Activated T-cell treated with anti-CD3 and anti-CD28 coated beads, Interleukin-2, amount 50 U/mL, for 72 hours (primary cell): ENCODE results near the gene PIF1. TPM values are rescaled to one million over a fixed set of nuclear protein-coding genes. Genes with fewer than 3 reads are reported as not detected.

Experiments
- ATAC-seq, 2 donors: fragments of 150-1000 bp; cut with Tn5 transposase; replicated peaks in 1 of 2; 2 replicates each; pipeline ENCODE4 v1.10.0; 2021; ENCODE audit warnings: moderate library complexity in 2 of 2, mild to moderate bottlenecking in 1 of 2
- DNase-seq, 2 donors: peaks; one replicate each; pipeline ENCODE4 v3.0.0; 2021 to 2022; ENCODE audit warnings: mixed read lengths in 1 of 2
- H3K27ac Mint-ChIP-seq: one replicate; pipeline ENCODE4 v1.8.0; 2022; ENCODE audit warnings: mild to moderate bottlenecking, moderate library complexity, mixed read lengths
- H3K27me3 Mint-ChIP-seq: one replicate; pipeline ENCODE4 v1.8.0; 2022; ENCODE audit warnings: low read depth, mixed read lengths
- H3K36me3 Mint-ChIP-seq, 2 donors: one replicate each; pipeline ENCODE4 v1.8.0; 2022; ENCODE audit warnings: mixed read lengths in 2 of 2, mild to moderate bottlenecking in 1 of 2; ENCODE audit not compliant: insufficient read depth in 2 of 2
- H3K4me1 Mint-ChIP-seq: one replicate; pipeline ENCODE4 v1.8.0; 2022; ENCODE audit warnings: low read depth, mixed read lengths
- H3K4me3 Mint-ChIP-seq, 2 donors: one replicate each; pipeline ENCODE4 v1.8.0; 2022; ENCODE audit warnings: mild to moderate bottlenecking in 2 of 2, mixed read lengths in 2 of 2, moderate library complexity in 2 of 2
- H3K9me3 Mint-ChIP-seq, 2 donors: one replicate each; pipeline ENCODE4 v1.8.0; 2022; ENCODE audit warnings: mixed read lengths in 2 of 2
- total RNA-seq, 2 donors: library from RNA; stranded (reverse); gene quantifications; one replicate each; pipeline ENCODE4 v1.2.3, GENCODE V29; 2022

Gene PIF1
- total RNA-seq: 10 to 100 TPM; 33.3 to 39.7 TPM

- Mint-ChIP-seq H3K4me3 (peak within 1 kb of the TSS; percentile 90 to 93), H3K27me3 (no peaks in the 10 kb centered on the region), H3K4me1 (peaks cover 40% of the 10 kb centered on the region), H3K9me3 (no peaks in the 10 kb centered on the region), H3K27ac (peak within 1 kb of the TSS; percentile 86), H3K36me3 (peaks cover 7 to 11% of the 10 kb centered on the region in 2 donors)
- ATAC-seq (peak; percentile 94 to 95), DNase-seq (peak; percentile 89 to 95)
These were observed at the start of gene PIF1 for GRCh38 chr15:64825431-64826294. PIF1 (minus strand) TSS chr15:64825647; CDS start chr15:64824335, 1,312 bp downstream.

GRCh38 chr15:64870353-64870752 is 44.9 kb upstream of the PIF1 start:
- no peaks in the 10 kb centered on the region for H3K27me3 Mint-ChIP-seq
- H3K9me3 Mint-ChIP-seq: no peaks in the 10 kb centered on the region
- DNase-seq (no peak), ATAC-seq (no peak)
- no peak overlapping the region for H3K27ac Mint-ChIP-seq
- H3K36me3 Mint-ChIP-seq: peaks cover 0 to 1% of the 10 kb centered on the region in 2 donors
- H3K4me1 Mint-ChIP-seq: peaks cover 20% of the 10 kb centered on the region
- no peak overlapping the region for H3K4me3 Mint-ChIP-seq

DNA sequence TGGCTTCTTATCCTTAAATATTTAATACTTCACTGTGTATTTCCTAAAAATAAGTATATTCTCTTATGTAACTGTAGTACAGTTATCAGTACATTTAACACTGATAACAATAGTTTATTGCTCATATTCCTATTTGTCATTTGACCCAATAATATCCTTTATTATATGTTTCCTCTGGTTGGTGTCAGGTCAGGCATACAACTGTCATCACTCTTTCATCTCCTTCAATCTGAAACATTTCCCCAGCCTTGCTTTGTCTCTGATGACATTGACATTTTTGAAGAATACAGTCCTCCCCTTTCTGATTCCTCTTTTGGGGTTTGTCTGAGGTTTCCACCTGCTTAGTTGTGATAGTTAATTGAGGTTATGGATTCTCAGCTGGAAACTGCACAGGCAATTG is 44.1 kb upstream of the PIF1 start:
- H3K27me3 Mint-ChIP-seq: no peaks in the 10 kb centered on the region
- DNase-seq: no peak
- peaks cover 21% of the 10 kb centered on the region for H3K4me1 Mint-ChIP-seq
- H3K9me3 Mint-ChIP-seq: no peaks in the 10 kb centered on the region
- no peak for ATAC-seq
- no peak overlapping the region for H3K4me3 Mint-ChIP-seq
- no peak overlapping the region for H3K27ac Mint-ChIP-seq
- peaks cover 0 to 1% of the 10 kb centered on the region in 2 donors for H3K36me3 Mint-ChIP-seq

- Mint-ChIP-seq H3K27me3 (no peaks in the 10 kb centered on the region), H3K9me3 (no peaks in the 10 kb centered on the region), H3K36me3 (peaks cover 0 to 5% of the 10 kb centered on the region in 2 donors)
These were observed 40.6 kb upstream of the PIF1 start for GRCh38 chr15:64865998-64866520.

GRCh38 chr15:64865126-64865997 is 39.9 kb upstream of the PIF1 start:
- Mint-ChIP-seq H3K27me3 (no peaks in the 10 kb centered on the region), H3K36me3 (peaks cover 0 to 5% of the 10 kb centered on the region in 2 donors), H3K9me3 (no peaks in the 10 kb centered on the region), H3K27ac (no peak overlapping the region), H3K4me3 (no peak overlapping the region), H3K4me1 (peaks cover 22% of the 10 kb centered on the region)
- DNase-seq: no peak
- peak; percentile 23 to 24 for ATAC-seq

More at GRCh38 chr15:64865998-64866520, 40.6 kb upstream of the PIF1 start:
- Mint-ChIP-seq H3K4me3 (no peak overlapping the region), H3K4me1 (peaks cover 22% of the 10 kb centered on the region), H3K27ac (no peak overlapping the region)
- DNase-seq (no peak), ATAC-seq (no peak)

DNA sequence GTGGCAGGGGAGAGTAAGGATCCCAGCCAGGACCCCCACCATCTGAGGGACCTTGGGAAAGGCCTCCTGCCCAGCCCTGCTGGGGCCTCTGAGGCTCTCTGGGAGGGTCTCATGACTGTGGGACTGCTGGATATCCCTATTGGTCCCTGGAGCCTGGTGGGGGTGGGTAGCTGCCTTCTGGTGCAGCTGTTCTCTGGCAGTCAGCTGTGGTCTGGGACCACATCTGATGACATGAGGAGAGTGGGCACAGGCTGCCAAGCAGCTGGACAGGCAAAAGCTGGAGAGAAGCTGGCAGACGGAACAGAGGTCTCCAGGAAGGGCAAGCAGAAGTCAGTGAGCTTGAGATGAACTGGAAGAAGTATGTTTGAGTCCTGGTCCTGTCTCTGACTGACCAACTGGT is 38.6 kb upstream of the PIF1 start:
- DNase-seq: no peak
- Mint-ChIP-seq H3K4me1 (peaks cover 22% of the 10 kb centered on the region), H3K4me3 (no peak overlapping the region), H3K9me3 (no peaks in the 10 kb centered on the region), H3K27ac (peak overlapping the region; percentile 8), H3K27me3 (no peaks in the 10 kb centered on the region), H3K36me3 (peaks cover 0 to 4% of the 10 kb centered on the region in 2 donors)
- no peak for ATAC-seq

- no peak for ATAC-seq
- Mint-ChIP-seq H3K9me3 (no peaks in the 10 kb centered on the region), H3K36me3 (peaks cover 0 to 6% of the 10 kb centered on the region in 2 donors), H3K27ac (no peak overlapping the region), H3K4me1 (peaks cover 22% of the 10 kb centered on the region), H3K27me3 (no peaks in the 10 kb centered on the region), H3K4me3 (no peak overlapping the region)
- no peak for DNase-seq
These were observed 37.0 kb upstream of the PIF1 start for GRCh38 chr15:64862408-64862807.

- ATAC-seq (no peak), DNase-seq (no peak)
- Mint-ChIP-seq H3K9me3 (no peaks in the 10 kb centered on the region), H3K27me3 (no peaks in the 10 kb centered on the region), H3K27ac (no peak overlapping the region), H3K4me1 (peaks cover 25% of the 10 kb centered on the region), H3K36me3 (peaks cover 0 to 6% of the 10 kb centered on the region in 2 donors), H3K4me3 (no peak overlapping the region)
These were observed 36.5 kb upstream of the PIF1 start for GRCh38 chr15:64861960-64862359.

DNA sequence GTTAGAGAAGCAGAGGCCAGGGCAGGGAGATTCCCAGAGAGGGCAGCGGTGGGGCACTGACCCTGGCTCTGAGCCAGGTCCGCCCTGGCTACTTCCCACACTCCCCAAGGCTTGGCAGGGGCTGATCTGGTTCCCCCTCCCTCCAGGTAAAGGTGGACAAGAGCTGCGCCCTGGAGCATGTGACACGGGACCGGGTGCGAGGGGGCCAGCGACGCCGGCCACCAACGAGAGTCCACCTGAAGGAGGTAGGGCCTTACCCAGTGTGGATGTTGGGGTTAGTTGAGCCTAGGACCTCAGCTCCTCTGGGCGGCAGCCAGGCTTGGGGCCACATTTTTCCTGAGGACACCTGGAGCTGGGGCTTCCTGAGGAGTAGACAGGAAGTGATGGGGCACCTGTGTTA is 35.9 kb upstream of the PIF1 start:
- Mint-ChIP-seq H3K27me3 (no peaks in the 10 kb centered on the region), H3K4me1 (peaks cover 30% of the 10 kb centered on the region), H3K4me3 (no peak overlapping the region), H3K9me3 (no peaks in the 10 kb centered on the region), H3K36me3 (peaks cover 0 to 6% of the 10 kb centered on the region in 2 donors), H3K27ac (no peak overlapping the region)
- DNase-seq (no peak), ATAC-seq (no peak)

- no peak for ATAC-seq
- Mint-ChIP-seq H3K27me3 (no peaks in the 10 kb centered on the region), H3K36me3 (peaks cover 0 to 8% of the 10 kb centered on the region in 2 donors), H3K4me3 (no peak overlapping the region), H3K9me3 (no peaks in the 10 kb centered on the region), H3K27ac (no peak overlapping the region), H3K4me1 (peaks cover 37% of the 10 kb centered on the region)
- no peak for DNase-seq
These were observed 33.8 kb upstream of the PIF1 start for GRCh38 chr15:64859226-64859625.

- Mint-ChIP-seq H3K4me3 (no peak overlapping the region), H3K27ac (peak overlapping the region; percentile 47), H3K9me3 (no peaks in the 10 kb centered on the region), H3K4me1 (peaks cover 34% of the 10 kb centered on the region), H3K36me3 (peaks cover 0 to 11% of the 10 kb centered on the region in 2 donors), H3K27me3 (no peaks in the 10 kb centered on the region)
- no peak for DNase-seq
- ATAC-seq: no peak
These were observed 32.7 kb upstream of the PIF1 start for GRCh38 chr15:64858021-64858575.

DNA sequence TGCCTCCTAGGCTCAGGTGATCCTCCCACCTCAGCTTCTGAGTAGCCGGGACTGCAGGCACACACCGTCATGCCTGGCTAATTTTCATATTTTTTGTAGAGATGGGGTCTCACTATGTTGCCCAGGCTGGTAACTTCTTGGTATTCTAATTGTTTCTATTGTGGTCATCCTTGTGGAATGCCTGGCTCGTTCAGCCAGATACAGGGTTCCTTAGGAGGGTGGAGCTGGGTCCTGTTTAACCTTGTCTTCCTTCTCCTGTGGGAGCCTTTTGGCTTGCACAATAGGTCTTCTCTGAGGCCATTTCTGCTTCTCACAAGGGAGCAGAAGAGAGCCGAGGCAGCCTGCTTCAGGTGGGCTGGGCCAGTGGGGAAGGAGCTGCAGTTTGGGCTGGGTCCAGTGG is 32.0 kb upstream of the PIF1 start:
- DNase-seq: no peak
- Mint-ChIP-seq H3K36me3 (peaks cover 0 to 10% of the 10 kb centered on the region in 2 donors), H3K27ac (peak overlapping the region; percentile 34), H3K9me3 (no peaks in the 10 kb centered on the region), H3K27me3 (no peaks in the 10 kb centered on the region), H3K4me3 (no peak overlapping the region), H3K4me1 (peaks cover 34% of the 10 kb centered on the region)
- no peak for ATAC-seq
